GM19240 (cell line): ENCODE measurements around the gene C2orf78.
"Not testable (repeated sequence)": the region's sequence is repeated elsewhere in the genome, so short reads cannot be mapped to it uniquely, and the experiment has no call there.

Source experiments
- DNase-seq: peaks from one replicate; pipeline ENCODE4 v3.0.0; 2011; ENCODE audit warnings: low spot score; ENCODE audit not compliant: insufficient read length

The C2orf78 gene

GRCh38 chr2:73783883-73784282 is at the start of gene C2orf78:
TSS of gene C2orf78 (plus strand) at chr2:73784183. CDS start at chr2:73784310, 127 bp downstream.
- DNase-seq = not testable (repeated sequence)

GRCh38 chr2:73736378-73736777 is 47.6 kb upstream of the C2orf78 start:
- DNase-seq = no peak

GRCh38 chr2:73736855-73737779 is 46.9 kb upstream of the C2orf78 start, which contains the start of gene TPRKB:
TSS of gene TPRKB (minus strand) at chr2:73737345. CDS start at chr2:73734569, 2,776 bp downstream.
- DNase-seq = peak; percentile 99

- no peak for DNase-seq
Measured at GRCh38 chr2:73739101-73739500, 44.9 kb upstream of the C2orf78 start.

GRCh38 chr2:73740767-73741166 is 43.2 kb upstream of the C2orf78 start:
- DNase-seq = no peak

- DNase-seq = no peak
Measured at GRCh38 chr2:73746015-73746876, 37.7 kb upstream of the C2orf78 start.

- no peak for DNase-seq
Measured at GRCh38 chr2:73746877-73747208, 37.1 kb upstream of the C2orf78 start.

GRCh38 chr2:73749314-73749713 is 34.7 kb upstream of the C2orf78 start:
- no peak for DNase-seq

- DNase-seq = not testable (repeated sequence)
Measured at GRCh38 chr2:73754332-73754731, 29.7 kb upstream of the C2orf78 start.

GRCh38 chr2:73759285-73759764 is 24.7 kb upstream of the C2orf78 start:
- no peak for DNase-seq

- no peak for DNase-seq
Measured at GRCh38 chr2:73759904-73760303, 24.1 kb upstream of the C2orf78 start.

- no peak for DNase-seq
Measured at GRCh38 chr2:73762571-73762970, 21.4 kb upstream of the C2orf78 start.

GRCh38 chr2:73764945-73765344 is 19.0 kb upstream of the C2orf78 start:
- no peak for DNase-seq

GRCh38 chr2:73766349-73766748 is 17.6 kb upstream of the C2orf78 start:
- no peak for DNase-seq

- DNase-seq = no peak
Measured at GRCh38 chr2:73766994-73767393, 17.0 kb upstream of the C2orf78 start.

GRCh38 chr2:73770725-73771124 is 13.3 kb upstream of the C2orf78 start:
- DNase-seq = no peak

GRCh38 chr2:73772819-73773218 is 11.2 kb upstream of the C2orf78 start:
- DNase-seq = no peak

GRCh38 chr2:73776381-73776780 is 7.6 kb upstream of the C2orf78 start:
- no peak for DNase-seq

GRCh38 chr2:73776869-73777519 is 7.0 kb upstream of the C2orf78 start:
- DNase-seq = no peak

GRCh38 chr2:73778867-73779466 is 5.0 kb upstream of the C2orf78 start:
- DNase-seq = not testable (repeated sequence)
